ENCODE measurements around the gene PAK6.
A peak's percentile ranks its signal among the peaks of the same experiment; 100 is the strongest.

The PAK6 gene

DNA sequence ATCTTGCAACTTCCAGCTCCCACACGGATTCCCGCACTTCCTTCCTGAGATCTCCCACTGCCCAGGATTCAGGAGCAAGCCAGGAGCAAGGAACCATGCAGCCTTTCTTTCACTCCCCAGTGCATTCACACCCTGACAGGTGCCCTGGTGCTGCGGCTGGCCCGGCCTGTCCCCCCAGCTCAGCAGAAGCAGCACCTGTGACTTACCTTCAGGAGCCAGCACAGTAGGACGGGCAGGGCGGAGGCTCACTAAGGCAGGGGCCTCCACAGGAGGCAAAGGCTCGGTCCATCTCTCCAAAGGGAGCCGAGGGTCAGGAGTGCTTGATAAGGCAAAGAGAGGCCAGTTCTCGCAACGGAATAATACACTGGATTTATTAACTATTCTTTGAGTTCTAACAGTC is 39.2 kb downstream of the PAK6 start:
- no peak for DNase-seq

GRCh38 chr15:40279437-40280141 is 40.7 kb downstream of the PAK6 start:
- peak; percentile 83 for DNase-seq

DNA sequence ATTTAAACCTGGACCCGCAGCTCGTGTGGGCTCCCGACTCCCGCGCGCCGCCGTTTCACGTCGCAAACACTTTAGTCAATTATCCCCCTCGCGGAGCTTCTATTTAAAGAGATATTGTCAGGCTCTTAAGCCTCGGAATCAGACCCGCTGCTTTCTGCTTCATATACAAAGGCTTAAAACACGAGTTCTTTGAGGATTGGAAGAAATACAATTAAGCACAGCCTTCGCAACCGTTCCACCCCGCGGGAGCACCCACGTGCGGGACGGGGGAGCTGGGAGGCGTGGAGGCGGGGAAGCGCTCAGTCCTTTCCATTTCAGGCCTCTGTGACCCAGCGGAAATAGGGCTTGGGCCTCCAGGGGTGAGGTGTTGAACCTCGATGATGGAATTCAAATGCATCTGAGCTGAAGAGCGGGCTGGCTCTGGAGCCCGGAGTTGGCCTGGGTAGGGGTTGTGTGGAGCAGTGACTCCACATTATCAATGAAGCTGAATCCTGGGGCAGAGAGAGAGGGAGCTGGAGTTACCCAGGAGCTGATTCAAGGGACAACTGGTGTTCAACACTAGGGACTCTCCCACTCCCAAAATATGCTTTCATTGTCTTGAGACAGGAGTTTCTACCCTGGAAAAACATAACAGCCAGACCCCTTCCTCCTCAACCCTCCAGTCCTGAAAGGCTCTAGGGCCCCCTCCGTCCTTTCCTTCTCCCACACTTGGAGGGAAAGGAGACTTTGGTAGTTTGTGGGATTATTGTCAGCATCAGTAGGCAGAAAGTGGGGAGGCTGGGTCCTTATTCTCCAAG is 41.6 kb downstream of the PAK6 start:
- DNase-seq: no peak

DNA sequence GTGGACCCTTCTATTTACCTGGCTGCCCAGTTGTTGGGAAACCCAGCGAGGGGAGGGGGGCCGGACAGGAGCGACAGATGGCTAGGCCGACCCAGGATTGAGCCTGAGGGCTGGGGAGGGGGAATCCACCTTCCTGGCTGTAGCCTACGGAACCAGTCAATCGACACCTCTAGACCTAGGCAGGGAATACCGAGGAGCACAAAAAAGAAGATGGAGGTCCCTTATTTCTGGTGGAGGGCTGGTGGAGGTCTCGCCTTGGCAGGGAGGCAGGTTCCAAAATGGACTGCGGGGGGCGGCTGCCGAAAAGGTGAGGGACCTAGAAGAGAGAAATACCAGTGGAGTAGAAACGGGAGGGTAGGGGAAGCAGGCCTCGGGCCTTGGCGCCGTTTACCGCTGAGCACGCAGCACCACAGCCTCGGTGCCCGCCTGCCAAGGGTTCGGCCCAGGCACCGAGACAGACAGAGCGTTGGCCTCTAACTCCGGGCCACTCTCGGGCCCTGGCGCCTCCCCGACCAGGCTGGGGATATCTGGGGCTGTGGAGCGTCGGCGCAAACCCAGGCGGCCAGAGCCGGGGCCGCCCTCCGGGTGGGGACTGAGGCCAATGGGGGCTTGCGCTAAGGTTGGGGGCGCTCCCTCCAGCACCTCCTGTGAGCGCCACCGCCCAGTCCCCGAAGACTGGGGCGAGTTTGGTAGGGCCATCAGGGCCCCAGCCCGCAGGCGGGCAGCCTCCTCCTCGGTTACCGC is 42.4 kb downstream of the PAK6 start:
- DNase-seq: no peak

DNA sequence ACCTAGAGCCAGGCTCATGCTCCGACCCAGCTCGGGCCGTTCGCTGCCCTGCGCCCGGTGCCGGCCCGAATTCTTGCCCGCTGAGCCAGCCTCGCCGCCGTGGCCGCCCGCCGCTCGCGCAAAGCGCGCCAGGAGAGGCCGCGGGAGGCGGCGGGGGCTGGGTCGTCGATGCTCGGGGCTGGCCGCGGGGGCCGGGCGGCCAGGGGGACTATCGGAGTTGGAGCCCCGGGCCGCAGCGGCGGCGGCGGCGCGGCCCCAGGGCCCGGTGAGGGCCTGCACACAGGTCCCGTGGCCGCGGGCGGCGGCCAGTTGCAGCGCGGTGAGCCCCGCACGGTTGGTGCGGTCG is 42.9 kb downstream of the PAK6 start:
- no peak for DNase-seq

DNA sequence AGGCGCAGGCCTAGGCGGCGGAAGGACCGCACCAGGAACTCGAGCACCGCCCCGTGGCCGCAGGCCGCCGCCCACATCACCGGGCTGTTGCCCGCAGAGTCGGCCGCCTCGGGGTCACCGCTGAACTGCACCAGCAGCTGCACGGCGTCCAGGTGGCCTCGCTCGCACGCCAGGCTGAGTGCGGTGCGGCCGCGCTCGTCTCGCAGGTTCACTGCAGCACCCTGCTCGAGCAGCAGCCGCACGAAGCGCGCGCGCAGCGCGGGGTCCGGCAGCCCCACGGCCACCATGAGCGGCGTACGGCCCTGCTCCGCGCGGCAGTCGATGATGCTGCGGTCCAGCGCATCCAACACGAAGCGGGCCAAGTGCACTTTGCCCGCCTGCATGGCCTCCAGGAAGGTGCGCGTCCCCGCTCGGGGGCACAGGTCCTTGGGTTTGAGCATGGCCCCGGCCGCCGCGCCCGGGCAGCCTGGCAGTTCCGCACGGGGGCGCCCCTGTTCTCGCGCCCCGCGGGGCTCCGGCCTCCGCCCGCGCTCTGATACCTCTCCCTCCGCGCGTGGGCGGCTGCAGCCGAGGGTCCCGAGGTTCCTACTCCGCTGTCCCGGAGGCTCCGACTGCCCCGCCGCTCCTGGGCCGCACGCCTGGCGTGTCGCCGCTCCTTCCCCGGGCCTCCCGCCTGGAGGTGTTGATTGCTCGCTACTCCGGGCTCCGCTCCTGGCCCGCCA is 43.4 kb downstream of the PAK6 start:
- DNase-seq: peak; percentile 96

DNA sequence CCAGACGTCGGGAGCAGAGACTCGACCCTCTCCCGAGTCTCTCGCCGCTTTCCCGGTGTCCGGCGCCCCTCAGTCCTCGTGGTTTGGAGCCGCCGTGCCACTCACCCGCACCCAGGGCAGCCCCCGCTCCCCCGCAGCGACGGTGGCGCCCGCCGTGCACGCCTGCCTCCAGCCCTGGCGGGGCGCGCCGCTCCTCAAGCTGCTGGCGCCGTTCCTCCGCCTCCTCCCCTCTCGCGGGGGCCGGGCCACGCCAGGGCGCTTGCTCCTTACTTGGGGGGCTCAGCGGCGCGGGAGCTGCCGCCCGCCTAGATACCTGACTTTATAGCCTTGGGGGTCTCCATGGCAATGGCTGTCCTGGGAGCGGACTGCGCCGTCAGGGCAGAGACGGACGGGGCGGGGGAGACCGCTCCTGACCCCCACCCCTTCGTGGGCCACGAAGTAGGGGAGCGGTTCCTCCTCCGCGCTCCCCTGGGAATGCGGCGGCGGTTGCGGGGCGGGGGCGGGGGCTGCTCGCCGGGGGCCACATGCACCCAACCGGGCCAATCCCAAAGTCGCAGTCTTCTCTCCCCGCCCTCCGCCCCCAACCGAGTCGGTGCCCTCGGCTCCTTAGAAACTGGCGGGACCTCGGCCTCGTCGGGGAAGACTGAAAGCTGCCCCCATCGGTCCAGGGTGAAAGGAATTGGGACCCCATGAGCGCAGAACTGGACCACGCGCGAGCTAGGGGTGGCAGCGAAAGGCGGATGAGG is 44.2 kb downstream of the PAK6 start, which contains the start of gene ANKRD63:
ANKRD63 (minus strand) TSS at position 196 of the 746 bp plus-strand sequence. CDS start 478 bp downstream, outside the sequence.
- DNase-seq: peak; percentile 86

DNA sequence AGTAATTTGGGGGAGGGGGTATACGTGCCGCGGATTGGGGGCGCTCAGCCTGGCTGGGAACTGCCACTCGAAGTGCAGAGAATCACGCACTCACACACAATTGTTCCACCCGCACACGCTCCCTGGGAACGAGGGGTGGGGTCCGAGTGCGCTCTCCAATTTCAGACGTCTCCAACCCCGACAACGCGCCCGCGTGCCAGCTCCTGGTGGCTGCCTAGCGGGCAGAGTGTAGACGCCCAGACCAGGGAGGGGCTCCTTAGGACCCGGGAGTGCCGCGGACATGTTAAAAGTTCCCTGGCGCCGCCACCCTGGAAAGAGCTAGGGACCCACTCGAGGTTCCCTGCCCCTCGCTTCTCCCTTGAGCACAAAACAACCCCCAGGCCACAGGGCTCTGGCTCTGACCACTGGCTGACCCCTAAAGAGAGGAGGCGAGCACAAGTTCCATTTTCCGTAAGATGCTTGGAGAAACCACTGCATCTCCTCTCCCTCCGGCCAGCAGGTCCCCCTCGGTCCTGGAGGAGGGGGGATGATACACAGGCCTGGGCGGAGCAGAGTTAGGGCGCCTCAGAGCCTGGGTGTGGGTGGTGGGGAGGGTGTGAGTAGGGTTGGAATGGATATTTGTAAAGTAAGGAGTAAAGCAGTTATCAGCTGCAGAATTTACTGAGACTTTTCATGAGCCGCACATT is 44.9 kb downstream of the PAK6 start:
- no peak for DNase-seq

DNA sequence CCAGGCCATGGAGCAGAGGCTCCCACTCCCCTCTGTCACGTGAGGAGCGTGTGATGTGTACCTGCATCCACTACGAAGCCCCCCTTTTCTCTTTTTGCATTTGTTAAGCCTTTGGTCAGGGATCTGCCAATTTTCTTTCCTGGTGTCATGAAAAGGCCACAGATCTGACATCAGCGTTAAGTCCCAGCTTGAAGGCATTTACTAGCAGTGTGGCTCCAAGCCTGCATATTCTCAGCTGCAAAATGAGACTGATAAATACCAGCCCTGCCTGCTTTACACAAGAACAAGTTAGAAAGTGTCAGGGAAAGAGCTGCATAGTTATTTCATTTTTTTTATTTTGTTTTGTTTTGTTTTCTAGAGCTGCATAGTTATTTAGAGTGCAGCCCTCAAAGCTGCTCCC is 46.3 kb downstream of the PAK6 start:
- no peak for DNase-seq

DNA sequence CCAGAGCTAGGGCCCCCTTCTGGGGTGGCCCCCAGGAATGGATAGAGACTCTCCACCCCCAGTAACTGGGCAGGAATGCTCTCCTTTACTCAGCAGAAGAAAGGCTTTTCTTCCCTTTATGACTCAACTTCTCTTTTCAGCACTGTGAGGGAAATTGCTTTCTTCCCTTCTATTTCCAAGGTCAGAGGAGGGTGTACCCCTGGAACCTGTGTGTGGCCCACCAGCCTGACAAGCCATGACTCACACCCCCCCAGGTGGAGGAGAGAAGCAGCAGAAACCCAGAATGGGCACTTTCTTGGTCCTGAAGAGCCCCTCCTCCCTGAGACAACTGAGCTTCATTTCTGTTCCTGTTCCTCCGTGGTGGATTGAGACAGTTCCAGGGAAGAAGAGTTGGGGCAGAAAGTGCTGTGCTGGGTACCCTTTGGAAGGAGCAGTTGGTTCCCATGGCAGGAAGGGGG is 46.7 kb downstream of the PAK6 start:
- DNase-seq: no peak

DNA sequence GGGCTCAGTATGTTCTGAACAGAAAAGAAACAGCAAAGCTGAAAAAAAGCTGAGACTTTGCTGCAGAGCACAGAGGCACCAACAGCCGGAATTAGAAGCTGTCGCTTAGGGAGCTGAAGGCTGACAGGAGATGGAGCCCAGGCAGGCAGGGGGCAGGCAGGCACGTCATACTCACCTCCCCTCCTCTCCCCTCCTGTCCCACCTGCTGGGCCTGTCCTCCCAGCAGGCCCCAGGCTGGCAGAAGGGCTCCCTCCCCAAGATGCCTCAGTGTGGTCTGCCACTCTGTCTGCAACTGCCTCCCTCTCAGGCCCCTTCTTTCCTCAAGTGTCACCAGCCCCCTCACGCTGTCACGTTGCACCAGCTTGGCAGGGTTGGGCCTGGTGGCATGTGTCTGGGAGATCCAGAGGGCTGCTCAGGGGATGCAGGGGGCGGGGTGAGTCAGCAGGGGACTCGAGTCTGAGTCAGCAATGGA is 47.2 kb downstream of the PAK6 start:
- no peak for DNase-seq

DNA sequence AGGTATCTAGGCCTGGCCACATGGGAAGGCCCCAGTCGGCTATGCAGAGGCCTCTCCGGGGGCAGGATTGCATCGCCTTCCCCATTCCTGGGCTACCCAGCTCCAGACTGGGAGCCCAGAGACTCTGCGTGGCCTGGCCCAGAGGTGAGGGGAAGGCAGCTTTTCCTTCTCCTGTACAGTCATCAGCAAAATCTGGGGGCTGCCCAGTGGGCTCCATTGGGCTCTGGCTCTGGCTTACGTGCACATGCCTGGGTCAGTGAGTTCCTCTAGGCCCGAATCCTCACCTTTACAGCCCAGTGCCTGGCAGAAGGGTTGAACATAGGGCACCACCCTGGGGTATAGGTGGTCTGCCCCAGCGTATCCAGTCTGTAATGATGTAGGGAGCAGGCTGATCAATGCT is 47.9 kb downstream of the PAK6 start:
- DNase-seq: no peak

DNA sequence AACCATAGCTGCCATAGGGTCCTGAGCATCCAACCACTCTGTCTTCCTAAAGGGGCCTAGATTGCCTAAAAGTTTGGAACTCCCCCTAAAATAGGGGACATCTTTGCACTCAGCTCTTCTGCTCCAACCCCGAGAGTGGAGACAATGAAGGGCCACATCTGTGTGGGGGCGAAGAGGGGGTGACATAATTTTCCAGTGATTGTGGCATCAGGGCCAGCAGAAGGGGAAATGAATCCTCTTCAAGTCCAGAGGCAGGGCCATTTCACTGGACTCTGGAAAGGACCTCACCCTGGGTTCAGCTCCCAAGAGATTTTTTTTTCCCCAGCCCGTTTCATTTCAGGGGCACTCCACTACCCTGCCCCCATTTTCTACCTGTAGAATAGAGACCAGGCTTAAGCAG is 48.6 kb downstream of the PAK6 start:
- DNase-seq: no peak

DNA sequence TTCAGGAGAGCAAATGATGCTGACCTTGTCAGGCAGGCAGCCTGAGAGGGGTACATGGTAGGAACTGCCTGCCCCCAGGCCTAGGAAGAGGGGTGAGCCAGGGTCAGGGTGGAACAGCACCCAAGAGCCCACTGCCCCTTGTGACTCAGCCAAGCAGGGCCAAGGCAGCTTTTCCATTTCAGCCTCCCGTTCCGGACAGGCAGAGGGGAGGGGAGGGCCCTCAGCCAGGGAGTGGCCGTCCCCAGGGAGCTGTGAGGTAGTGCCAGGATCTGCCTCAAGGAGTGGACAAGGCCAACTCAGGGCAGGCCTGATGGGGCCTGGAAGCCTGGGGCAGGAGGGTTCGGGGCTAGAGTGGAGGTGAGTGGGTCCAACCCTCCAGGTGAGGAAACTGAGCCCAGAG is 49.1 kb downstream of the PAK6 start:
- DNase-seq: no peak

DNA sequence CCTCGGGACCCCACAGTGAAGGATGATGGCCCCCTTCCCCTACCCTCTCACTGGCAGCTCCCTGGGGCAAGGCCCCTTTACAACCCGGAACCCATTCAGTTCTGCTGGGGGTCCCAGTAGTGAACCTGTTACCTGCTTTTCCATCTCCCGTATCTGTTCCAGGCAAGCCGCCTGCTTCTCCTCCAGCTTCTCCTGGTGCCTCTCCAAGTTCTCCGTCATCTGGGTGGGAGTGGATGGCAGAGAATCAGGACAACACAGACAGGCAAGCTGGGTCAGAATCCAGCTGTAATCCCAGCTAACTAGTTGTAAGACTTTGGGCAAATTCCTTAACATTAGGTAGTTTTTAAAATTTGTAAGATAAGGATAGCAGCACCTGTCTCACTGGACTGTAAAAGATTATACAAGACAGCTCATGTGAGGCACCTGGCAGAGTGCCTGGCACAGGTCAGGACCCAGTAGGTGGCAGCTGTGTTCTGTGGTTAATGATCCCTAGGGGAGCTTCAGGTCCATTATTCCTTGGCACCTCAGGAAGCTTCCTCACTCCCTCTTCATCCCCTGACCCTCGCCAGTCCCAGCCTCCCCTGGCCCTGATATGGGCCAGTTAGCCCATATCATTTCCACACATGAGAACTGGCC is 50.4 kb downstream of the PAK6 start:
- no peak for DNase-seq

GRCh38 chr15:40290545-40290917 is 51.7 kb downstream of the PAK6 start:
- DNase-seq: no peak

DNA sequence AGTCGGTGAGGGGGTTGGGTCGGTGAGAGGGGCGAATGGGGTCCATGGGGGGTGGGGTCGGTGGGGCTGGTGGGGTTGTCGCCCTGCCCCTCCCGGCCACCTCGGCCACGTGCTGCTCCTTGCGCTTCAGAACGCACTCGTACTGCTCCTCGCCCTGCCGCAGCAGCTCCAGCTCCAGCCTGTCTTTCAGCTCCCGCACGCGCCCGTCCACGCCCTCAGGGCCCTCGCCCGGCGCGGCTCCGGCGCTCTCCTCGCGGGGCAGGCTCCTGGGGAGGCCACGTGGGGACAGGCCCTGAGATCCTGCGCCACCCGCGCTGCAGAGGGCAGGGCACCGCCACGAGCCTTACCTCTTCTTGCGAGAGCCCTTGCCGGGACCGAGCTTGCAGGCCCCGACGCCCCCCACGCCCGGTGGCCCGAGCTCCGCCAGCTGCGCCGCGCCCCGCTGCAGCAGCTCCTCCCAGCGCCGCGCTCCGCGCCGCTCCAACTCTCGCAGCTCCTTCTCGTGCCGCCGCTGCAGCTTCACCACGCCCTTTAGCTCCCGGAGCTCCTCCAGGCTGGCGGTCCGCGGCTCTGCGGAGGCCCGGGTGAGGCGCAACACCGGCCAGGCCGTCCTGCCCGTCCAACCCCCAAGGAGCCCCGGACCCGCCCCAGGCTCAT is 52.2 kb downstream of the PAK6 start:
- DNase-seq: no peak

DNA sequence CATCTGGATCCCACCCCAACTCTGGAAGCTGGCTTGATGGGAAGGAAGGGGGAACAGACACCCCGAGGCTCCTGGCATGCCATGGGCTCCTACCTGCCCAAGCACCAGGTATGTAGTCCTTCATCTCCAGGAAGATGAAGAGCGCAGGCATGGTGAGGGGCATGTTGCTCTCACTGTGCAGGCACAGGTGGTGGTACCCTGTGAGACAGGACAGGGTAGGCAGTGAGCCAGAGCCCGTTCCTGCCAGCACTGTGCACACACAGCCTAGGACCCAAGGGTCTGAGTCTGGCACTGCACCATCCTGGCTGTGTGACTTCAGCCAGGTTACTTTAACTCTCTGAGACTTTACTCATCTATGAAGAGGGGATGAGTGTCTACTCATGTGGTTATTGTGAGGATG is 53.4 kb downstream of the PAK6 start:
- no peak for DNase-seq

GRCh38 chr15:40293006-40293405 is 54.1 kb downstream of the PAK6 start:
- DNase-seq: no peak

All from 8988T (cell line).